Stimulated activated CD4-positive, alpha-beta T cell treated with anti-CD3 and anti-CD28 coated beads, TNF-alpha, amount 100 ng/mL, for 48 hours (primary cell): ENCODE measurements around the gene ZFPL1.

ENCODE experiments used
- DNase-seq, 3 donors: peaks; one replicate each; pipeline ENCODE4 v3.0.0-alpha.2; 2020; ENCODE audit warnings: low read depth in 3 of 3

ZFPL1 gene

GRCh38 chr11:65083834-65084597 lies at the start of gene ZFPL1, which contains the start of gene CDCA5:
Gene ZFPL1, plus strand, starts transcription at chr11:65084222. Its CDS starts 477 bp downstream, at chr11:65084699.
Gene CDCA5, minus strand, starts transcription at chr11:65084040. Its CDS starts 62 bp downstream, at chr11:65083978.
- DNase-seq = peak; percentile 91 to 93 (median 93)

GRCh38 chr11:65034423-65034822 lies 49.6 kb upstream of the ZFPL1 start:
- no peak for DNase-seq

- no peak for DNase-seq
Observed at GRCh38 chr11:65035579-65035978, 48.4 kb upstream of the ZFPL1 start.

- no peak for DNase-seq
Observed at GRCh38 chr11:65036931-65037330, 47.1 kb upstream of the ZFPL1 start.

GRCh38 chr11:65040520-65040846 lies 43.5 kb upstream of the ZFPL1 start:
- no peak for DNase-seq

GRCh38 chr11:65040847-65041622 lies 43.0 kb upstream of the ZFPL1 start, which contains the start of gene SAC3D1:
Gene SAC3D1, plus strand, starts transcription at chr11:65041210. Its CDS starts 83 bp downstream, at chr11:65041293.
- DNase-seq = peak; percentile 78 to 86 (median 85)

GRCh38 chr11:65042891-65043290 lies 41.1 kb upstream of the ZFPL1 start:
- no peak for DNase-seq

GRCh38 chr11:65043881-65044501 lies 40.0 kb upstream of the ZFPL1 start:
- no peak for DNase-seq

- DNase-seq = no peak
Observed at GRCh38 chr11:65045061-65045460, 39.0 kb upstream of the ZFPL1 start.

GRCh38 chr11:65045728-65046127 lies 38.3 kb upstream of the ZFPL1 start:
- DNase-seq = no peak

- no peak for DNase-seq
Observed at GRCh38 chr11:65047581-65048422, 36.2 kb upstream of the ZFPL1 start.

GRCh38 chr11:65051398-65051858 lies 32.6 kb upstream of the ZFPL1 start:
- no peak for DNase-seq

GRCh38 chr11:65053827-65054508 lies 30.1 kb upstream of the ZFPL1 start:
- no peak for DNase-seq

- no peak for DNase-seq
Observed at GRCh38 chr11:65055538-65055937, 28.5 kb upstream of the ZFPL1 start.

GRCh38 chr11:65056999-65057398 lies 27.0 kb upstream of the ZFPL1 start:
- DNase-seq = no peak

GRCh38 chr11:65057526-65057925 lies 26.5 kb upstream of the ZFPL1 start:
- DNase-seq = no peak

- no peak for DNase-seq
Observed at GRCh38 chr11:65058012-65058411, 26.0 kb upstream of the ZFPL1 start.

- no peak for DNase-seq
Observed at GRCh38 chr11:65058419-65059054, 25.5 kb upstream of the ZFPL1 start, which contains the start of gene NAALADL1. Gene NAALADL1, minus strand, starts transcription at chr11:65058553. Its CDS starts 32 bp downstream, at chr11:65058521.

- DNase-seq = no peak
Observed at GRCh38 chr11:65059523-65059922, 24.5 kb upstream of the ZFPL1 start.
